ENCODE measurements around the gene CTU2. TPM values are rescaled to one million over a fixed set of nuclear protein-coding genes. Genes with fewer than 3 reads are reported as not detected.
A peak's percentile ranks its signal among the peaks of the same experiment; 100 is the strongest.

Gene CTU2
- total and polyA plus RNA-seq, 9 of the 15 experiments (the other 6 are each of a cell fraction or from before 2014, with no cell fraction given) = 1.3 to 105 (median 23.2) TPM

DNA sequence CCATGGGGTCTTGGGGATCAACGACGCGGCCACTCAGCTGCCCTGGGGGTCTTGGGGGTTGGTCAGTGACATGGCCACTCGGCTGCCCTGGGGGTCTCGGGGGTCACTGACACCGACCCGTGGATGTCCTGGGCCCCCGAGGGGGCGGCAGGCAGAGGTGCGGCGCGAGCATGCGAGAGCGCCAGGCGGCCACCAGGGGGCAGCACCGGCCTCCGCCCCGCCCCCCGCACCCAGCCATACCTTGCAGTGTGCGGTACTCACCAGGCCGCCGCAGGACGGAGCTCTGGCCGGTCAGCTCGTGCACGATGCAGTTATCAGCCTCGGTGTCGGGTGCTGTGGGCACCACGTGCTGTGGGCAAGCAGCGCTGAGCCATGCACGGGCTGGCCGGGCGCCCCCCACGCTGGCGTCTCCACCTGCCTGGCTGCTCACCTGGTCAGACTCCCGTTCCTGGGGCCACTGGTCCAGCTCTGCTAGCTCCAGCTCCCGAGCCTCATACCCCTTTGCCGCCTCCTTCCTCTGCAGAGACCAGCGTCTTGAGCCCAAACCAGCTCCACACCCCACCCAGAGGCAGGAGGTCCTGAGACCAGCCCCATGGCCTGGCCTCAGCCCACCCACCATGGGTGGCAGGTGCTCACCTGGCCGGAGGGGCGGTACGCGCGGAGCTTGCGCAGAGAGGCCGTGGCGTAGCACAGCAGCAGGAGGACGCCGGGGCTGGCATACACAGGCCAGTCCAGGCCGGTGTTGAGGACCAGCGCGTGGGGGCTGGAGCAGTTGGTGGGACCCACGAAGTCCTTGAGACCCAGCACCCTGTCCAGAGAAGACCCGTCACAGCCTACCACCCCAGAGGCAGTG lies 31.2 kb downstream of the CTU2 start (continued):
- TF ChIP-seq ARHGAP35 (IDR thresholded peaks at IDR 0.05; ENCODE audit: partially characterized antibody) = no peak
- TF ChIP-seq TARDBP (IDR thresholded peaks at IDR 0.05) = peak; percentile 73; the same call in 1 of the 2 replicates
- peak; percentile 81 for TF ChIP-seq EGR1 (conservative IDR thresholded peaks at IDR 0.05)
- no peak for TF ChIP-seq E2F1 (CRISPR knock-in tag; IDR thresholded peaks at IDR 0.05)
- no peak for TF ChIP-seq MEF2D (tag; conservative IDR thresholded peaks at IDR 0.05; ENCODE audit: low read depth)
- TF ChIP-seq VEZF1 (CRISPR knock-in tag; IDR thresholded peaks at IDR 0.05) = peak; percentile 98
- TF ChIP-seq ZFP91 (CRISPR knock-in tag; IDR thresholded peaks at IDR 0.05) = no peak
- no peak for TF ChIP-seq SMAD2 (IDR thresholded peaks at IDR 0.05; ENCODE audit: low read depth, low read length)
- no peak for TF ChIP-seq SP2 (IDR thresholded peaks at IDR 0.05; ENCODE audit: extremely low read depth, low read depth, low read length, poor library complexity, severe bottlenecking)
- TF ChIP-seq ETS2 (tag; IDR thresholded peaks at IDR 0.05; ENCODE audit: borderline replicate concordance, poor library complexity, severe bottlenecking) = no peak
- TF ChIP-seq ZFPM2 (CRISPR knock-in tag; IDR thresholded peaks at IDR 0.05) = no peak
- TF ChIP-seq, protein P1, sequence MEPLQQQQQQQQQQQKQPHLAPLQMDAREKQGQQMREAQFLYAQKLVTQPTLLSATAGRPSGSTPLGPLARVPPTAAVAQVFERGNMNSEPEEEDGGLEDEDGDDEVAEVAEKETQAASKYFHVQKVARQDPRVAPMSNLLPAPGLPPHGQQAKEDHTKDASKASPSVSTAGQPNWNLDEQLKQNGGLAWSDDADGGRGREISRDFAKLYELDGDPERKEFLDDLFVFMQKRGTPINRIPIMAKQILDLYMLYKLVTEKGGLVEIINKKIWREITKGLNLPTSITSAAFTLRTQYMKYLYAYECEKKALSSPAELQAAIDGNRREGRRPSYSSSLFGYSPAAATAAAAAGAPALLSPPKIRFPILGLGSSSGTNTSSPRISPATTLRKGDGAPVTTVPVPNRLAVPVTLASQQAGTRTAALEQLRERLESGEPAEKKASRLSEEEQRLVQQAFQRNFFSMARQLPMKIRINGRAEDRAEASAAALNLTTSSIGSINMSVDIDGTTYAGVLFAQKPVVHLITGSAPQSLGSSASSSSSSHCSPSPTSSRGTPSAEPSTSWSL (CRISPR knock-in tag; IDR thresholded peaks at IDR 0.05; ENCODE audit: borderline replicate concordance) = no peak
- no peak for TF ChIP-seq ZBTB49 (CRISPR knock-in tag; IDR thresholded peaks at IDR 0.05; ENCODE audit: borderline replicate concordance)
- TF ChIP-seq TCF7 (IDR thresholded peaks at IDR 0.05; ENCODE audit: borderline replicate concordance) = no peak
- TF ChIP-seq RFX5 (IDR thresholded peaks at IDR 0.05; ENCODE audit: low read depth, low read length) = no peak
- no peak for TF ChIP-seq ZBTB8A (IDR thresholded peaks at IDR 0.05; ENCODE audit: partially characterized antibody)
